Activated CD8-positive, alpha-beta memory T cell treated with anti-CD3 and anti-CD28 coated beads, Interleukin-2, amount 10 ng/mL, durations not matched to agents 7 days and 5 days (primary cell): ENCODE data around the gene ATXN7. TPM values are rescaled to one million over a fixed set of nuclear protein-coding genes. Genes with fewer than 3 reads are reported as not detected.

Source experiments
- ATAC-seq: fragments of 150-1000 bp; cut with Tn5 transposase; one replicate; pipeline ENCODE4 v1.10.0; 2021; ENCODE audit warnings: moderate library complexity
- CTCF ChIA-PET: fragments of 350-600 bp; sonication (Branson Sonifier 250); formaldehyde crosslinking; loops from one replicate; lab custom pipeline; 2021; ENCODE audit warnings: antibody characterized with exemption; lab: Charles Lee
- DNase-seq: peaks from one replicate; pipeline ENCODE4 v3.0.0-alpha.2; 2020
- H3K27ac Mint-ChIP-seq: one replicate; pipeline ENCODE4 v1.8.0; 2021; ENCODE audit warnings: mild to moderate bottlenecking, mixed read lengths
- H3K27me3 Mint-ChIP-seq: one replicate; pipeline ENCODE4 v1.8.0; 2021; ENCODE audit warnings: mixed read lengths
- H3K36me3 Mint-ChIP-seq: one replicate; pipeline ENCODE4 v1.8.0; 2021; ENCODE audit warnings: mild to moderate bottlenecking, mixed read lengths
- H3K4me1 Mint-ChIP-seq: one replicate; pipeline ENCODE4 v1.8.0; 2021; ENCODE audit warnings: mixed read lengths
- H3K4me3 Mint-ChIP-seq: one replicate; pipeline ENCODE4 v1.8.0; 2021; ENCODE audit warnings: mild to moderate bottlenecking, moderate library complexity, mixed read lengths
- H3K9me3 Mint-ChIP-seq: one replicate; pipeline ENCODE4 v1.8.0; 2022; ENCODE audit warnings: low read depth, mixed read lengths
- total RNA-seq, 2 experiments: library from RNA; stranded (reverse); gene quantifications; one replicate each; pipeline ENCODE4 v1.2.3, GENCODE V29; 2021

ATXN7 gene
- total RNA-seq, 2 experiments from 2014 or later = 41.9 to 56.5 TPM

DNA sequence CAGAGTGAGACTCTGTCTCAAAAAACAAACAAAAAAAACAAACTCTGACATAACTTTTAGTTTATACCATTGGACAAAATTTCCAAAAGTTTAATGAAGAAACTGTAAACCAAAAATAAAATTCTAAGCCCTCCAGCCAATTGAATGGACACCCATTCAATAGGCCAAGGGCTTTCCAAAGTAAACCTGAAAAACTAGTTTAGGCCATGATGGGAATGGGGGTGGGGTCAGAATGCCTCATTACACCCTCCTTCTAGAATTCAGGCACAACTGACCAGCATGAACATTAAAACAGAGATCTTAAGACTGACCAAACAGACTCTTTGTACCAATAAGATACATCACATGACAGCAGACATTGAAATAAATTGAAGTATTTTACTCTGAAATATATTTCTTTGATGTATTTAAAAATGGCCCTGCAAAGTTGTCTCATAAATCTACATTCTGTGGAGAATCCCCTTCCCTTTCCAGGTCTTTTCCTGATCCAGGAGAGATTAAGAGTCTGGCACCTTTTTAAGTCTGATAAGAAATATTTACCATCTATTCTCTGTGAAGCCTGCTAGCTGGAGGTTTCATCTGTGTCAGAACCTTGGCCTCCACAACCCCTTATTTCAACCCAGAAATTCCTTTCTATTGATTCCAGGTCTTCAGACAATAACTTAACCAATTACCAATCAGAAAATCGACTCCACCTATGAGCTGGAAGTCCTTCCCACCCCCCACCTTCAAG lies 15.8 kb upstream of the ATXN7 start:
- H3K4me1 Mint-ChIP-seq = no peaks in the 10 kb centered on the region
- DNase-seq (no peak), ATAC-seq (no peak)
- no peaks in the 10 kb centered on the region for H3K27me3 Mint-ChIP-seq
- H3K9me3 Mint-ChIP-seq = peaks cover 3% of the 10 kb centered on the region
- no peak overlapping the region for H3K27ac Mint-ChIP-seq
- peaks cover 27% of the 10 kb centered on the region for H3K36me3 Mint-ChIP-seq
- no peak overlapping the region for H3K4me3 Mint-ChIP-seq
- CTCF ChIA-PET = interaction anchor here (1.3 kb wide), 1 partner anchor 14 kb away, joined by 3 read pairs; no protein-coding TSS in a partner anchor

DNA sequence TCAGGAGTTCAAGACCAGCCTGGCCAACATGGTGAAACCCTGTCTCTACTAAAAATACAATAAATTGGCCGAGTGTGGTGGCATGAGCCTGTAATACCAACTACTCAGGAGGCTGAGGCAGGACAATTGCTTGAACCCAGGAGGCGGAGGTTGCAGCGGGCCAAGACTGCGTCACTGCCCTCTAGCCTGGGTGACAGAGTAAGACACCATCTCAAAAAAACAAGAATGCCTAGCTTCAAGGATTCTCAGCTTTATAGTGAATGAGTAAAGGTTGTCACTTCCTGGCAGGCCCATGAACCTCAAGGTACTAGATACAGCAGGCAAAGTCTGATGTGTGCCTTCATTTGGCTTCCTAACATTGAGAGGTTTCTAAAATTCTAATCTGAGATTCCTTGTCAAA lies 14.5 kb upstream of the ATXN7 start:
- Mint-ChIP-seq H3K27me3 (no peaks in the 10 kb centered on the region), H3K36me3 (peaks cover 18% of the 10 kb centered on the region), H3K27ac (no peak overlapping the region), H3K9me3 (no peaks in the 10 kb centered on the region), H3K4me1 (no peaks in the 10 kb centered on the region), H3K4me3 (no peak overlapping the region)
- CTCF ChIA-PET = interaction anchor here (1.3 kb wide), 1 partner anchor 13 kb away, joined by 3 read pairs; no protein-coding TSS in a partner anchor
- DNase-seq (no peak), ATAC-seq (no peak)

DNA sequence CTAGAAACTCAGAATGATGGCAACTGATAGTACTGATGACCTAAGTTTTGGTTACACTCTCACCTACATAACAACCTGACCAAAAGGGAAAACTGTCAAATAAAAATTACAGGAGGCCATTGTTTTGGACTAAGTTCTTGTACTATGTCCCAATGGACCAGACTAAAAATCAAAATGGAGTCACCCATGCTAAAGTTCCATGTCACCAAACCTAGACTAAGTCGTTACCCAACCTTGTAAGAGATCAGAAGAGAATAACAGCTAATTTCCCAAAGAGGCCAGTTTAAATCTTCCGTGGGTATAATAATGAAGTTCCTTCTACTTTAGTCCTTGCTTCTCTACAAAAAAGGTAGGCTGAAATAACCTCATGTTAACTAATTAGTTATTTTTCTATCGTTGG lies 12.4 kb upstream of the ATXN7 start:
- ATAC-seq (no peak), DNase-seq (no peak)
- Mint-ChIP-seq H3K36me3 (peaks cover 18% of the 10 kb centered on the region), H3K9me3 (no peaks in the 10 kb centered on the region), H3K4me3 (no peak overlapping the region), H3K27me3 (no peaks in the 10 kb centered on the region), H3K27ac (no peak overlapping the region), H3K4me1 (peaks cover 6% of the 10 kb centered on the region)
- CTCF ChIA-PET = no interaction called here

DNA sequence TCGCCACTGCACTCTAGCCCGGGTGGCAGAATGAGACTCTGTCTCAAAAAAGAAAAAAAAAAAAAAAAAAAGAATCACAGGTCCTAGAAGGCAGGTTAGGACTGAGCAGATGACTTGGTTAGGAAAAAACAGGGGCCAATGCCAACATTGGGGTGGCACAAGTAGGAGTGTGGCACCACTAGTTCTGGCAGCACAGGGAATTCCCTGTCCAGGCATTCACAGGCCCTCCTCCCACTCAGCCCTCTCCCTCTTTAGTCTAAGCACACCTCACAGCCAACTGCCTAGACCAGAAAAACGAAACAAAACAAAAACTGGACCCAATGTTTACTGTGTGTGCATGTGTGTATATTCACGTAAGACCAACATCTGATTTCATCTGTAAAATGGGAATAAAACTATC lies 10.6 kb upstream of the ATXN7 start:
- Mint-ChIP-seq H3K4me1 (peaks cover 7% of the 10 kb centered on the region), H3K9me3 (no peaks in the 10 kb centered on the region), H3K27ac (no peak overlapping the region), H3K4me3 (no peak overlapping the region), H3K27me3 (no peaks in the 10 kb centered on the region), H3K36me3 (peaks cover 15% of the 10 kb centered on the region)
- ATAC-seq (no peak), DNase-seq (no peak)
- CTCF ChIA-PET = no interaction called here

DNA sequence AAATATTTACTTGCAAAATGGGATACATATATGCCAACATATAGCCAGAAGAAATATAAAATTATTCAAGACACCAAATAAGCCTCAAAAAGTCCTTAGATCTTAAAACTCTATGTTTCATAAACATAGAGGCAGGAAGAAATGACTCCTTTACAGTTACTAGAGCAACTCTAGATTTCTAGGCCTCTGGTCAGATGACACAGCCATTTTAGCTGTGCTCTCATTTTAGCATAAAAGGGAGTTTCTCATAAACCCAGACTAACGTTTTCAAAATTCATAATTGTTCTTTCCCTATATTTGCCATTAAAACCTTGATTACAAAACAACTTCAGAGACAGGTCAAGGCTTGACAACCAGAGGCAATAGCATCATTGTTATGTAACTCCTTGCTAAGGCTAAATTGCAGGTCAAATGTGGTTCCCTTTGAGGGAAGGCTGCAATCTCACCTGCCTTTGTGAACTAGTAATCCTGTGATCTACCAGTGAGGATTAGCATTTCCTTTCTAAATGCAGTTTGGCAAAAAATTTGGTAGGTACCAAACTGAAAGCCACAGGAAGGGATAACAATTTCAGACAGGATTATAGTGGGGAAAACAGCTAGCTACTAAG lies 8.2 kb upstream of the ATXN7 start:
- H3K4me1 Mint-ChIP-seq = peaks cover 11% of the 10 kb centered on the region
- DNase-seq (no peak), ATAC-seq (no peak)
- no peak overlapping the region for H3K4me3 Mint-ChIP-seq
- peaks cover 13% of the 10 kb centered on the region for H3K36me3 Mint-ChIP-seq
- CTCF ChIA-PET = no interaction called here
- no peaks in the 10 kb centered on the region for H3K27me3 Mint-ChIP-seq
- no peak overlapping the region for H3K27ac Mint-ChIP-seq
- H3K9me3 Mint-ChIP-seq = no peaks in the 10 kb centered on the region

DNA sequence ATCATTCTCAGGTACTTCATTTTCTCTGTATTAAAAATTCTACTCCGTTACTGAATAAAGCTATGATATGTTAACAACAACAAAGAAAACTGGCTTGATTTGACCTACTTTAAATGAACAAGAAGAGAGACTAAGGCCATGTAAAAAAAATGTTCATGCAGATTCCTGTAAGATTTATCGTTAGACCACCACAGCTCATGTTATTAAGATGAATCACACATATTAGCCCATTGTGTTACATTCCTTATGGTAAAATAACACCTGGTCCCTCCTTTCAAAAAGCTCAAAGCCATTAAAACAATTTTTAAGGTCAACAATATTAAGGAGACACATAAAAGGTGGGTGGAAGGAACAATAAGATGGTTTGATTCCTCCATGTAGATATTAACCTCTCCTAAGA lies 6.4 kb upstream of the ATXN7 start:
- ATAC-seq (no peak), DNase-seq (no peak)
- Mint-ChIP-seq H3K4me3 (no peak overlapping the region), H3K27me3 (no peaks in the 10 kb centered on the region), H3K36me3 (peaks cover 9% of the 10 kb centered on the region), H3K9me3 (no peaks in the 10 kb centered on the region), H3K27ac (no peak overlapping the region), H3K4me1 (peaks cover 25% of the 10 kb centered on the region)
- CTCF ChIA-PET = no interaction called here

DNA sequence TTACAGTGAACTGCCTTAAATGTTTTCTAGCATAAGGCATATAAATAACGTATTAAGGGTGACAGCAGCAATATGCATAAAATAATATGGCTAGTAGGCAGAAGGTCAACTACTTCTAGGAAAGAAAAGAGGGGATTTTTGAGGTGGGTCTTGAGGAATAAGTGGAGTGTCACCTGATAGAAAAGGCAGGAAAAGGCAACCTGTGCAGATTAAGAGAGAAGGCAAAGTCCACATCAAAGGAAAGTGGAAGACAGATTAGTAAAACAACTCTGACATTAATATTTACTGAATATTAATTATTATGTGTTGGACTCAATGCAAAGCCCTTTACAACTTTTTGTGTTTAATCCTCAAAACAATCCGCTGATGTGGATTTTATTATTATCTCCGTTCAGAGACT lies 2.9 kb upstream of the ATXN7 start:
- no peaks in the 10 kb centered on the region for H3K9me3 Mint-ChIP-seq
- DNase-seq = no peak
- CTCF ChIA-PET = no interaction called here

DNA sequence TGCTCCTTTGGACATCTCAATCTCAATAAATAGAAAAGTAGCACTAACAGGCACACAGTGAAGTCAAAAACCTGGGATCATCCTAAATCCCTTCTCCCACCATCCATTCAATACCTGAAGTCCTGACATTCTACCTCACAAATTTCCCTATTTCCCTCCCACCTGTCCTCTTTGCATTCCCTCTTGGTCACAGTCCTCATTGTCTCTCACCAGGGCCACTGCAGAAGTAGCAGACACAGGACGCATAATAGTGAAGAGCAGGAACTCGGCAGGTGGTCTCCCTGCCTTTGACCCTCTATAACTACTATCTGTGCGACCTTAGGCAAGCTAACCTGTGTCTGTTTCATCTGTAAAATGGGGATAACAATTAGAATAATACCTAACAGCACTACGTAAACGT lies 2.4 kb upstream of the ATXN7 start:
- no peak overlapping the region for H3K4me3 Mint-ChIP-seq
- no peaks in the 10 kb centered on the region for H3K9me3 Mint-ChIP-seq
- no peak for DNase-seq
- no peak overlapping the region for H3K27ac Mint-ChIP-seq
- CTCF ChIA-PET = no interaction called here
- H3K36me3 Mint-ChIP-seq = peaks cover 18% of the 10 kb centered on the region
- ATAC-seq = no peak
- H3K4me1 Mint-ChIP-seq = peaks cover 39% of the 10 kb centered on the region
- H3K27me3 Mint-ChIP-seq = no peaks in the 10 kb centered on the region

More for the DNA sequence above, 2.9 kb upstream of the ATXN7 start:
- H3K27me3 Mint-ChIP-seq = no peaks in the 10 kb centered on the region
- no peak overlapping the region for H3K27ac Mint-ChIP-seq
- H3K36me3 Mint-ChIP-seq = peaks cover 18% of the 10 kb centered on the region
- no peak overlapping the region for H3K4me3 Mint-ChIP-seq
- H3K4me1 Mint-ChIP-seq = peaks cover 37% of the 10 kb centered on the region
- ATAC-seq = no peak

DNA sequence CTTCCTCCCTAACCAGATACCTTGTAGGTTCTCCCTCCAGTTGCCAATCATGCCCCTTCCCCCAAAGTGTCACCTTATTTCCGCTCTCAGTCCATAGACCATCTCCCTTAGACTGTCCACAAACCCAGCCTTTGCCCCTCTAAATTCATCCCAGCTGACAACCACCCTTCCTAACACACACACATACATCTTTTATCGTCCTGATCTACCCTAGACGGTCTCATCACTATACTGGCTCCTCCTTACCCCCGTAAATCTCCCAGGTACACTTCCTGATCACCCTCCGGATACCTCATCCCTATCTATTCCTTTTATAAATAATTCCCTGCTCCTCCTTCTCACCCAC lies 890 bp upstream of the ATXN7 start:
- DNase-seq = no peak
- H3K27ac Mint-ChIP-seq = peak overlapping the region; percentile 91
- no peaks in the 10 kb centered on the region for H3K9me3 Mint-ChIP-seq
- ATAC-seq = no peak
- CTCF ChIA-PET = interaction anchor here (1.3 kb wide), 1 partner anchor 14 kb away, joined by 3 read pairs; no protein-coding TSS in a partner anchor
- peak overlapping the region; percentile 78 for H3K4me3 Mint-ChIP-seq
- H3K27me3 Mint-ChIP-seq = no peaks in the 10 kb centered on the region
- peaks cover 45% of the 10 kb centered on the region for H3K4me1 Mint-ChIP-seq
- peaks cover 24% of the 10 kb centered on the region for H3K36me3 Mint-ChIP-seq

DNA sequence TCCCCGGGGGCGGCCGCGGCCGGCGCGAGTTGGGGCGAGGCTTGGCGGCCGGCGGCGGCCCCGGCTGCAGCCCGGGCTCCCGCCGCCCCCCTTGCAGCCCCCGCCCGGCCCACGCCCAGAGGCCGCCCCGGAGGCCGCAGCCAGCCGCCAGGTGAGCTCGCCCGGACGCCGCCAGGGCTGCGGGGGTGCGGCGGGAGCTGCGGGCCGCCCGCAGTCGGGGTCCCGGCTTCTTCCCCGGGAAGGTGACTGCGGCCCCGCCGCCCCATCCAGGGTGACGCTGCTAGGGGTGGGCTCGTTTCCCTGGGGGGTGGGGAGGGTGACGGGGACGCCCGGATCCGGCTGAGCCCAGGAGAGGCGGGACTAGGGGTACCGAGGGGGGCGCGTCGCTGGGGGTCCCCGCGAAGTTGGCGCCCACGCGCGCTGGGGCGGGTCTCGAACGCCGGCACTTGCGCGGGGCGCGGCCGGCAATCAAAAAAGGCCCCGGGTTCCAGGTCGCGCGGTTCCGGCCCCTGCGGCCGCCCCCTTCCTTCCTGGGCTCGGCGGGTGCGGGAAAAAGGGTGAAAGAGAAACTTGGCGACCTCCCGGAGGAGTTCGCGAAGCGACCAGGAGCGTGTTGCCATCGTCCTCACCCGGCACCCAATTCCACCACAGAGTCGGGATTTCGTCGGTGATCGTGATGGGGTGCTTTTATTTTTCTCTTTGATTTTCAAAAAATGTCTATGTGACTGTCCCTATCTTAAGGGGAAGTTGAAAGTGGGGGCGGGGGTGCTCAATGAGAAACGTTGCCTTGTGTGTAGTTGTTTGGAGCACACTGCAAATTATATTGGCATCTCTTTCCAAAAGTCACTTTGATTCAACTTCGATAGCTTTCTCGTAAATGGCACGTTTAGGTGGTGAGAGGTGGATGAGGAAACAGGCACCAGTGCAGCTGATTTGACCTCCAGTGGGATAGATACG lies 619 bp downstream of the ATXN7 start:
- H3K9me3 Mint-ChIP-seq = no peaks in the 10 kb centered on the region
- peak overlapping the region; percentile 96 for H3K27ac Mint-ChIP-seq
- peaks cover 48% of the 10 kb centered on the region for H3K4me1 Mint-ChIP-seq

DNA sequence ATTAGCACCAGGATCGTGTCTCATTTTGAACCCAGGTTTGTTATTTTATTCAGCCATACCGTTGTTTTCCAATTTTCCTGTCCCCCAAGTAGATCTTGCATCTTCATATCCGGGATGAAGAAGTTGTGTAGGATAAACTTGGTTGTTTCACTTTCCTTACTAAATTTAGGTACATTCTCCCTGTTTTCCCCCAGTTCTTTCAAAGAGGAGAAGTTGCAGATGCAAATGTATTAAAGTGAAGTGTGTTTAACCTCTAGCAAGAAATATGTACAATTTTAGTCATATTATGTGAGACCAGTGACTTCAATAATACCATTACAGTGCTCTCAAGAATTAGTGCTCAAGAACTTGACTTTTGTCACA lies 1.3 kb downstream of the ATXN7 start:
- peak overlapping the region; percentile 97 for H3K4me3 Mint-ChIP-seq
- no peaks in the 10 kb centered on the region for H3K27me3 Mint-ChIP-seq
- peaks cover 34% of the 10 kb centered on the region for H3K36me3 Mint-ChIP-seq
- H3K9me3 Mint-ChIP-seq = no peaks in the 10 kb centered on the region
- ATAC-seq = no peak
- H3K4me1 Mint-ChIP-seq = peaks cover 48% of the 10 kb centered on the region
- DNase-seq = no peak
- CTCF ChIA-PET = no interaction called here
- peak overlapping the region; percentile 96 for H3K27ac Mint-ChIP-seq

More for the DNA sequence above, 619 bp downstream of the ATXN7 start:
- H3K36me3 Mint-ChIP-seq = peaks cover 34% of the 10 kb centered on the region
- no peaks in the 10 kb centered on the region for H3K27me3 Mint-ChIP-seq
- DNase-seq (peak; percentile 62), ATAC-seq (peak; percentile 63)
- CTCF ChIA-PET = interaction anchor here (1.1 kb wide), 1 partner anchor 157 kb away, joined by 5 read pairs; no protein-coding TSS in a partner anchor
- H3K4me3 Mint-ChIP-seq = peak overlapping the region; percentile 97

DNA sequence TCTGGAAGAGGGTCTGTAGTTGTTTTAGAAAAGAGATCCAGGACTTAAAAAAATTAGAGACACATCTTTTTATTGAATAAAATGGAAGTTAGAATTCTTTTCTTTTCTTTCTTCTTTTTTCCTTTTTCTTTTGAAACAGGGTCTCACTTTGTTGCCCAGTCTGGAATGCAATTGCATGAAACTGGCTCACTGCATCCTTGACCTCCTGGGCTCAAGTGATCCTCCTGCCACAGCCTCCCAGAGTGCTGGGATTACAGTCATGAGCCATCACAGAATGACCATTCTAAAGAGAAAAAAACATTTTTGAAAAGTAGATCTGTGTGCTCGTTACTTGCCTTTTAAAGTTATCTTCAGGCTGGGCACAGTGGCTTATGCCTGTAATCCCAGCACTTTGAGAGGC lies 3.6 kb downstream of the ATXN7 start:
- CTCF ChIA-PET = no interaction called here

DNA sequence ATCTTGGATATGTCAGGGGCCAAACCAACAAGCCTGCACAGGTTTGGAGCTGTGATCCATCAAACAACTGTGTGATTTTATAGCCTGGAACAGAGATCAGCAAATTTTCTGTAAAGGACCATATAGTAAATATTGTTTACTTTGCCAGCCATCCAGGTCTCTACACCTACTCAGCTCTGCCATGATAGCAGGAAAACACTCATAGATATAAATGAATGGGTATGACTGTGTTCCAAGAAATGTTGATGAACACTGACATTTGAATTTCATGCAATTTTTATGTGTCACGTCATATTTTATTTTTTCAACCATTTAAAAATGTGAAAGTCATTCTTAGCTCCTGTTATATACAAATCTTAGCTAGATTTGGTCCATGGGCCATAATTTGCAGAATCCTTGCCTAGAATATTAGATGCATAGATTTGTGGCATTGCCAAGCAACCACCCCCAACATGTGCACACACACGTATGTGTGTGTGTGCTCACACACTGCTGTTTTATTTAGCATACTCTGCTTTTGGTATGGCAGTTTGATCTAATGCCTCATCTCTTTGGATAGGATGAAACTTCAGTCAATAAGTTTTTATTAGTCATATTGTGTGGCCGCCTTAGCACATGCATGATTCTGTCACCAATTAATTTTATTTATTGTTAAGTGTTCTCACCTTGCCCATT lies 6.4 kb downstream of the ATXN7 start:
- no peak overlapping the region for H3K27ac Mint-ChIP-seq
- CTCF ChIA-PET = no interaction called here
- no peaks in the 10 kb centered on the region for H3K9me3 Mint-ChIP-seq
- H3K4me3 Mint-ChIP-seq = no peak overlapping the region
- peaks cover 31% of the 10 kb centered on the region for H3K36me3 Mint-ChIP-seq
- no peak for DNase-seq
- peaks cover 36% of the 10 kb centered on the region for H3K4me1 Mint-ChIP-seq
- no peaks in the 10 kb centered on the region for H3K27me3 Mint-ChIP-seq
- ATAC-seq = no peak

More for the DNA sequence above, 3.6 kb downstream of the ATXN7 start:
- no peaks in the 10 kb centered on the region for H3K27me3 Mint-ChIP-seq
- DNase-seq = no peak
- H3K36me3 Mint-ChIP-seq = peaks cover 34% of the 10 kb centered on the region
- no peak overlapping the region for H3K4me3 Mint-ChIP-seq
- no peaks in the 10 kb centered on the region for H3K9me3 Mint-ChIP-seq
- H3K4me1 Mint-ChIP-seq = peaks cover 42% of the 10 kb centered on the region
- ATAC-seq = no peak
- no peak overlapping the region for H3K27ac Mint-ChIP-seq
